Activated T-helper 1 cell treated with anti-CD3 and anti-CD28 coated beads, Interleukin-2, amount 50 U/mL, for 16 hours (primary cell): Measurements from ENCODE around the gene FBXO44.
A peak's percentile ranks its signal among the peaks of the same experiment; 100 is the strongest.
"Not testable (repeated sequence)": the region's sequence is repeated elsewhere in the genome, so short reads cannot be mapped to it uniquely, and the experiment has no call there.

Source experiments
- DNase-seq, 2 donors: peaks; one replicate each; pipeline ENCODE4 v3.0.0-alpha.2; 2020; ENCODE audit warnings: low read depth in 1 of 2, low spot score in 1 of 2

FBXO44 gene, protein sequence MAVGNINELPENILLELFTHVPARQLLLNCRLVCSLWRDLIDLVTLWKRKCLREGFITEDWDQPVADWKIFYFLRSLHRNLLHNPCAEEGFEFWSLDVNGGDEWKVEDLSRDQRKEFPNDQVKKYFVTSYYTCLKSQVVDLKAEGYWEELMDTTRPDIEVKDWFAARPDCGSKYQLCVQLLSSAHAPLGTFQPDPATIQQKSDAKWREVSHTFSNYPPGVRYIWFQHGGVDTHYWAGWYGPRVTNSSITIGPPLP

GRCh38 chr1:11654137-11654938, at the start of gene FBXO44, which contains the start of gene FBXO2:
FBXO44 (plus strand) TSS chr1:11654877; CDS start chr1:11655836, 959 bp downstream.
FBXO2 (minus strand) TSS chr1:11654429; CDS start chr1:11654340, 89 bp downstream.
- peak; percentile 36 to 62 for DNase-seq

GRCh38 chr1:11606775-11607174, 47.9 kb upstream of the FBXO44 start:
- no peak for DNase-seq

DNA sequence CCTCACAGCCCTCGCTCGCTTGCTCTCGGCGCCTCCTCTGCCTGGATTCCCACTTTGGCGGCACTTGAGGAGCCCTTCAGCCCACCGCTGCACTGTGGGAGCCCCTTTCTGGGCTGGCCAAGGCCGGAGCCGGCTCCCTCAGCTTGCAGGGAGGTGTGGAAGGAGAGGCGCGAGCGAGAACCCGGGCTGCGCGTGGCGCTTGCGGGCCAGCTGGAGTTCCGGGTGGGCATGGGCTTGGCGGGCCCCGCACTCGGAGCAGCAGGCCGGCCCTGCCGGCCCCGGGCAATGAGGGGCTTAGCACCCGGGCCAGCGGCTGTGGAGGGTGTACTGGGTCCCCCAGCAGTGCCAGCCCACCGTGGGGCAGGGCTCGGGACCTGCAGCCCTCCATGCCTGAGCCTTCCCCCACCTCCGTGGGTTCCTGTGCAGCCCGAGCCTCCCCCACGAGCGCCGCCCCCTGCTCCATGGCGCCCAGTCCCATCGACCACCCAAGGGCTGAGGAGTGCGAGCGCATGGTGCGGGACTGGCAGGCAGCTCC, 46.0 kb upstream of the FBXO44 start:
- not testable (repeated sequence) for DNase-seq

- DNase-seq, result not testable (repeated sequence)
Measured at GRCh38 chr1:11609378-11609777, 45.3 kb upstream of the FBXO44 start.

- DNase-seq, result no peak
Measured at GRCh38 chr1:11610629-11611180, 44.0 kb upstream of the FBXO44 start.

GRCh38 chr1:11611638-11612327, 42.9 kb upstream of the FBXO44 start:
- DNase-seq, result no peak

DNA sequence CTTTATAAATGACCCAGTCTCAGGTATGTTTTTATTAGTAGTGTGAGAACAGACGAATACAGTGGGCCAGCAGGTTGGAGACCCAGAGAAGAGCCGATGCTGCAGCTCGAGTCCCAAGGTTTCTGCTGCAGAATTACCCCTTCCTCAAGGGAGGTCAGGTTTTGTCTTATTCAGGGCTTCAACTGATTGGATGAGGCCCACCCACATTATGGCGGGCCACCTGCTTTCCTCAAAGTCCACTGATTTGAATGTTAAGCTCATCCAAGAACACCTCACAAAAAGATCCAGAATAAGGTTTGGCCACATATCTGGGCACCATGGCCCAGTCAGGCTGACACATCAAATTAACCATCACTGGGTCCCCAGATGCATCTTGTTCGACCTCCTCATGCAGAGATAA, 41.3 kb upstream of the FBXO44 start:
- no peak for DNase-seq

- no peak for DNase-seq
Measured at GRCh38 chr1:11615090-11615489, 39.6 kb upstream of the FBXO44 start.

- DNase-seq, result no peak
Measured at GRCh38 chr1:11616766-11617165, 37.9 kb upstream of the FBXO44 start.

GRCh38 chr1:11617314-11617713, 37.4 kb upstream of the FBXO44 start:
- no peak for DNase-seq

- DNase-seq, result no peak
Measured at GRCh38 chr1:11617741-11618140, 36.9 kb upstream of the FBXO44 start.

DNA sequence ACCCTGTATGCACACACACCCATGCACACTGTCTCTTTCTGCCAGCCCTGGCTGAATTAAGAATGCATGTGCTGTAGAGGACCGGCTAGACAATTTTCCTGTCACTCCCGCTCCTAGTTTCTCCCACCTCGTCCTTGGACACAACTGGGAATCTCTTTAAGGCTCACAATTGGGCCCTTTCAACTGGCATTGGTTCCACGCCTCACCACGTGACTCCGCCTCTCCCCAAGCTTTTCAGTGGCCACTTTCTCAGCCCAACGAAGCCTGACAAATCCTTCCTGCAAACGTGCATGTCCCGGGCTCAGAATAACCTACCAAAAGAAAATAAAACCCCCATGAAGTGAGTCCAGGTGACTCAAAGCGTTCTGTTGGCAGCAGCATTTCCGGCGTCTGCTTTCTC, 34.3 kb upstream of the FBXO44 start:
- no peak for DNase-seq

- DNase-seq, result no peak
Measured at GRCh38 chr1:11620924-11621323, 33.8 kb upstream of the FBXO44 start.

DNA sequence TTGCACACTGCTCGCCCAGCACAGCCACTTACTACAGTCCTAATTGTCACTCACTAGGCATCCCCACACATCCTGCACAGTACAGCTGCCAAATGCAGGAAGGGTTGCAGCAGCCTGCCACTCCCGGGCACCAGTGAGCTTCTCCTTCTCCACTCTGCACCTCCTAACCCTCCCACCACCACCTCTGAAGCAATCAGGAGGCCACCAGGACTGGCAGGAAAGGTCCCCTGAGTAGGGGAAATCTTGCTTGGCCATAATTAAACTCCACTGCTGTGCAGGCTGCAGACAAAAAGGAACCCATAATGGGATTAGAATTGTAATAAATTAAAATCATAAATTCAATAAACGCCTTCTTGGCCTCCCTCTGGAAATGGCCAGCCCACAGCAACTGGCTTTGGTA, 32.3 kb upstream of the FBXO44 start:
- DNase-seq, result no peak

- no peak for DNase-seq
Measured at GRCh38 chr1:11623702-11624101, 31.0 kb upstream of the FBXO44 start.

- no peak for DNase-seq
Measured at GRCh38 chr1:11626551-11626950, 28.1 kb upstream of the FBXO44 start.

DNA sequence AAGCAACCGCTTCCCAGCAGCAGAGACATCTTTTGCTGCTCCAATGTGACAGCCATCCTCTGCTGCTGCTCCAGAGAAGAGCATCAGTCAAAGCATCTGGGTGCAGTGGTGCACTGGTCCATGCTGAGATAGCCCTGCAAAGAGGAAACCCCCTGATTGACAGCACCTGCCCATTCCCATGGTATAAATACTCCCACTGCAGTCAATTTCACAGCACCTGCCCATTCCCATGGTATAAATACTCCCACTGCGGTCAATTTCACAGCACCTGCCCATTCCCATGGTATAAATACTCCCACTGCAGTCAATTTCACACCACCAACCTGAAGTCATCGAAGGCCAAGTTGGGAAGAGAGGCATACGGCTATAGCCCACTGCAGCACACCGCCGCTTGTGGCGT, 25.9 kb upstream of the FBXO44 start:
- DNase-seq, result no peak

DNA sequence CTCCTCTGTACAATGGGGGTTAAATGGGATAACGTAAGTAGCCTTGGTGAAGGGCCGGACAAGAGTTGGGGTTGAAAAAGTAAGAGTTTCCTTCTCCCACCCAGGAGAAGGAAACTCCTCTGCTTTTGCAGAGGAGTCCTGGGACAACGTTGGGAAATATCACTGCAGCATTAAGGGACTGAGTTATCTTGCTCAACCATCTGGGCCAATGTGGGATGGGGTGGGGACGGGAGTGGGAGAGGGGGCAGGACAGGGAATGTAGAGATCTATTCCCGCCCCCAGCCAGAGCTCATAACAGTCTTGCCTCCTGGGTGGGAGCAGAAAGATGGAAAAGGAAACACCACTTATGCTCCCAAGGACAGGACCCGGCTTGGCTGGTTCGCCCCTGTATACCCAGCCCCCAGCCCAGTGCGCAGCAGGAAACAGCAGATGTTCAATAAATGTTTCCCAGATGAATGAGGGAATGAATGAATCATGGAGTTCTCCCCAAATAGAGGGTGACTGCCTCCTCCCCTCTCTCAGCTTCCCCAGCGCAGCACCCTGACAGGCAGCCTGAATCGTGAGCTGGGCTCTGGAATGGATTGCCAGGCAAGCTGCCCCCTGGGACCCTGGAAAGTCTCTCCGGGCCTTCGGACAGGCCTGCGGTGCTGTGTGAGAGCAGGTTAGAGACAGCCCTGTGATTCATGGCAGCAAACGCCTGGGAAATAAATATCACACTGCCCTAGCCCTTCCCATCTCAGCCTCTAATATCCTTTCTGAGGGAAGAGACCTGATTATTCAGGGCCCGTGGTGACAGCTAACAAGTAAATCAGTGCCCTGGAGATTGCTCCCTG, 25.3 kb upstream of the FBXO44 start:
- no peak for DNase-seq

DNA sequence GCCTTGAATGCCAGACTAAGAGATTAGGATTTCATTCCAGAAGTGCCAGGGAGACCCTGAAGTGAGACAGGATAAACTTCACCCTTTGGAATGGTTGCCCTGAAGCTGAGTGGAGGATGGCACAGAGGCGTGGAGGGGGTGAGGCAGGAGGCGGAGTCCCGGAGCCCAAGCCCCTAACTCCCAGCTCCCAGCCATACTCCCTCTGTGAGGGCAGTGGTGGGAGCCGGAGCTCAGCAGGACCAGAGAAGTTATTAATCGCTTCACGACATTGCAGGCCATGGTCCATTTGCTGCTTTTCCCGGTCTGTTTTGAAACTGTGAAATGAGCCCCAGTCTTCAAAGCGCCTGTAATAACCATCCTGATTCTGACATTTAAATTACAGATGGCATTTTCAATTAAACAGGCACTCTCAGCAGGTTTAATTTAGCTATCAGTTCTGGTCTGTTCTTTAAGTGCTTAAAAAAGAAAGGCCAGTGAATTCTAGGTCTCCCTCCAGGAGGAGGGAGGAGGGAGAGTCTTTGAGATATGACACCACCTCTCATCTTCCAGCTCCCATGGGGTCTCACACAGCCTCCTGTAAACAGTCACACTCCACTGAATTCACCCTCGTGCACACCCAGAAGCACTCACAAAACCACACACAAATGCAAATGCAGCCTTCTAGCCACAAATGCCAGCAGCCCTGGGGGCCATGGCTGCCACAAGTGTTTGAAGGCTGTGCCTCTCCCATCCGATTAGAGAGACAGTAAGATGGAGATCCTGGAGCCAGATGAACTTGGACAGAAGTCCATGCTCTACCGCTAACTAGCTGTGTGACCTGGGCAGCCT, 20.1 kb upstream of the FBXO44 start:
- no peak for DNase-seq

DNA sequence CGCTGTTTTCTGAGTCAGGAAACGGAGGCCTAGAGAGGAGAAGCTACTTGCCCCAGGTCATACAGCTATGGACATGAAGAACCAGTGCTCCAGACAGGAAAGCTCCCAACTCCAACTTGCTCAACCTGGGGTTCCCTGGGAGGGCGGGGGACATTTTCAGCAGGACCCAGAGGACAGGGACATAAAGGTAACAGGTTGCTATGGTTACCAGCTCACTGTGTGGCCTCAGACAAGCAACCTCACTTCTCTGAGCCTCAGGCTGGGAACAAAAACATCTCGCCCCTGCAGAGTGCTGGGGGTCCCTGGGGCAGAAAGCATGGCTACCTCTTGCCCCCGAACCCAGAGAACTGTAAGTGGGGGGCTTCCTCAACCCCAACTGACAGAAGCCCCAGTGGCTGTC, 16.6 kb upstream of the FBXO44 start:
- DNase-seq, result no peak
